HG03139 (cell line): Measurements from ENCODE around the gene GYG1.
A peak's percentile ranks its signal among the peaks of the same experiment; 100 is the strongest.

Experiments used
- ATAC-seq: cut with Tn5 transposase; IDR thresholded peaks from one replicate; pipeline ENCODE4 v1.9.1; 2021; ENCODE audit not compliant: unreplicated experiment

Gene GYG1

DNA sequence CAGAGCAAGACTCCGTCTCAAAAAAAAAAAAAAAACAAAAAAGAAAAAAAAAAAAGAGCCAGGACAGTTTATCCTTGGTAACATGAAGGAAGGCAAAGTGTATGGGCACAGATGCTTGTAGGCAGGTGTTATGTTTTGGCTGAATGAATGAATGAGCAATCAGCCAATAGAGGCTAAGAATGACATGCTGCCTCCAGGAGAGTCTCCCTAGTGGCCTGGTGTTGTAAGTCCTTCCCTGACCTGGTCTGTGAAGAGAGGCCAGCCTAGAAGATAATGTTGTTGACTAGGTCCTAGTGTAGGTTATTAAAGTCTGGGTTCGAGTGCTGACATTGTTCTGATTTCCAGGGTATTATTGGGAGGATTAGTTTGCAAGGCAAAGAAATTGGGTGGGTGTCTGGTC, 24.9 kb downstream of the GYG1 start:
- ATAC-seq, result no peak

GRCh38 chr3:149016669-149017541, 25.6 kb downstream of the GYG1 start:
- no peak for ATAC-seq

DNA sequence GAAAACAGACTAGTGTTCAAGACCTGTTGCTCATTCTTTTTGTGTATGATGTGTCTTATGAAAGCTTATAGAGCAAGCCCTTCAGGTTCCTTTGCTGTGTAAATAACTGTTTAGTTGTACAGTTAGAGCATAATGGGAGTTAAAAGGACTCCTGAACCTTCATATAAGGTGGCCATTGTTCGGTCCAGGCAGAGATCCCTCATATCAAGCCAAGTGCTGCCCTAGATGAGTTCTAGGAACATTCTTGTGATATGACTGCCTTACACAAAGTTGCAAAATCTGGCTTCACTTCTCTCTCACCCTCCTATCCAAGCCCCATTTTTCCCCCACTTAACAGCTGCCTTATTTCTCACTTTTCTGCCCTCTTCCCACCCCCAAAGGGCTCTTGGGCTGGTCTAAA, 26.9 kb downstream of the GYG1 start:
- ATAC-seq, result no peak

- no peak for ATAC-seq
Measured at GRCh38 chr3:149019580-149019979, 28.2 kb downstream of the GYG1 start.

DNA sequence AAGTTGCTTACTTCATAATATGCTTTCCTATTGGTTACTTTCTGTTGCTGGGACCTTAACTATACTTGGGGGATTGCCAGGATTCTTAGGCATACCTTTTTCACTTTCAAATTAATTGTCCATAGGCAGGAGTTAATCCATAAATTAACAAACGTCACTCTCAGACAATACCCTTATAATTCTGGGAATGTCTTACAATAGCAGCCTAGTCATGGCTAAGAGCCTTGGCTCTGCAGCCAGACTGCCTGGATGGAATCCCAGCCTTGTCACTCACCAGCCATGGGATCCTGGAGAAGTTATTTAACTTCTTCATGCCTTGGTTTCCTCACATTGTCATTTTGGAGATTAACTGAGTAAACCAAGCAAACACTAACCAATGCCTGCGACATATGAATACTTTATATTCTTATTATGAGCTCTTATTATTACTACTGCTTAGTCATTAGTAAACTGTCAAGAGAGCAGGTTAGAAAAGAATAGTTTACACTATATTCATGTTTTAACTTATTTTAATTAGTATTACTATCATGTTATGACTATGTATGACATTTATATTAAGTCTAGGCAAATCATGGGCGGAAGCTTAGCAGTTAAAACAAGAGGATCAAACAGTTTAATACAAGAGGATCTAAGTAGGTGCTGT, 29.0 kb downstream of the GYG1 start:
- ATAC-seq, result no peak

DNA sequence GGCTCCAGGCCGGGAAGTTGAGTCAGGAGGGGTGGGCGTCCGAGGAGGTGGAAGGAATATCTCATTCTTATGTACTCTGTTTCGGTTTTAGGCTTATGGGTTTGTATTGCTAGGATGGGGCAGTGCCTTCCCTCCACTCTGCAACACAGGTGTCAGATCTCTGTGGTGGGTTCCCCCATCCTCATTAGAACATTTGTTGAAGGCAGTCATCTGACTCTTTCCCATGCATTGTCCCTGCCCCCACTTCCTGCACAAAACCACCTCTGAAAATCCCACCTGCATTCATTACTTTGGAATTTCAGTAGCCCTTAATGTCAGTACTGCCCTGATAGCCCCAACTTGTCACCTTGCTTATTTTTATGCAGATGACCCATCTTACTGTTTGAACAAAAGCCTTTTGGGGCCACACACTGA, 29.5 kb downstream of the GYG1 start:
- no peak for ATAC-seq

GRCh38 chr3:149021830-149022229, 30.5 kb downstream of the GYG1 start:
- ATAC-seq, result no peak

GRCh38 chr3:149023951-149024350, 32.6 kb downstream of the GYG1 start:
- no peak for ATAC-seq

DNA sequence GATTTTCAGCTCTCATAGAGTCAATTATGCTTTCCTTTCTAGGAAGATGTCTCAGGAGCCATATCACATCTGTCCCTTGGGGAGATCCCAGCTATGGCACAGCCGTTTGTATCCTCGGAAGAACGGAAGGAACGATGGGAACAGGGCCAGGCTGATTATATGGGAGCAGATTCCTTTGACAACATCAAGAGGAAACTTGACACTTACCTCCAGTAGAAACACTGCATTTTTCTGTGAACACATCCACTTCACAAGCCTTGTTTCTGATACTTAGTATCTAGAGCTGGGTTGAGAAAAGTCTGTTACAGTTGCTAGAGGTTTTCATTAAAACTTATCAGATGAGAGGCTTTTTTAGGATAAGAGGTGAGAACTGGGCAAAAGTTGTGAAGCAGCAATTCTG, 35.4 kb downstream of the GYG1 start:
- no peak for ATAC-seq

GRCh38 chr3:149031096-149031495, 39.8 kb downstream of the GYG1 start:
- no peak for ATAC-seq

DNA sequence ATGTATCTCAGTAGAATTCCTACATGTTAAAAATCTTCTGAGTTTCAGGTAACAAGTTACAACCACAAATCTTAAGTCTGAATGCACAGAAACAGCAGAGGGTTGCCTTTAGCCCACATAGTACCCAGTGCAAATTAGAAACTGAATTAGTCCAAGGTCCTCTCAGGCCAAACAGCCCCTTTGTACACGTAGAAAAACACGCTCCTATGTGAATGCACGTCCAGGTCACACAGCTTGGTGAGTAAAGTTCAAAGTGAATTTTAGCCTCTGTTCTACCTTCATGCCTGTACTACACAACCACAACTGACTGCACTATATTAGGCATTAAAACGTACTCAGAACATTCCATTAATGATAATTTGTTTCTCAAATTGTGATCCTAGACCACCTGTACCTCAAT, 46.3 kb downstream of the GYG1 start:
- ATAC-seq, result no peak

DNA sequence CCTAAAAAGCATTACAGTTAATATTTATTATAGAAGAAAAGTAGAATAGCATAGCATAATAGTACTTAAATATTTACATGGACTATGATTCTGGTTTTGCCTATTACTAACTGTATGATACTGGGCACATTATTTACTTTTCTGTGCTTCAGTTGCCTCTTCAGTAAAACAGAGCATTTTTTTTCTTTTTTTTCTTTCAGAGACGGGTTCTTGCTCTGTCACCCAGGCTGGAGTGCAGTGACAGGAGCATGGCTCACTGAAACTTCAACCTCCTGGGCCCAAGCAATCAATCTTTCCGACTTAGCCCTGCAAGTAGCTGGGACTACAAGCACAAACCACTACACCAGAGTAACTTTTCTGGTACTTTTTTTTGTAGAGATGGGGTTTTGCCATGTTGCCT, 47.0 kb downstream of the GYG1 start:
- ATAC-seq, result no peak

DNA sequence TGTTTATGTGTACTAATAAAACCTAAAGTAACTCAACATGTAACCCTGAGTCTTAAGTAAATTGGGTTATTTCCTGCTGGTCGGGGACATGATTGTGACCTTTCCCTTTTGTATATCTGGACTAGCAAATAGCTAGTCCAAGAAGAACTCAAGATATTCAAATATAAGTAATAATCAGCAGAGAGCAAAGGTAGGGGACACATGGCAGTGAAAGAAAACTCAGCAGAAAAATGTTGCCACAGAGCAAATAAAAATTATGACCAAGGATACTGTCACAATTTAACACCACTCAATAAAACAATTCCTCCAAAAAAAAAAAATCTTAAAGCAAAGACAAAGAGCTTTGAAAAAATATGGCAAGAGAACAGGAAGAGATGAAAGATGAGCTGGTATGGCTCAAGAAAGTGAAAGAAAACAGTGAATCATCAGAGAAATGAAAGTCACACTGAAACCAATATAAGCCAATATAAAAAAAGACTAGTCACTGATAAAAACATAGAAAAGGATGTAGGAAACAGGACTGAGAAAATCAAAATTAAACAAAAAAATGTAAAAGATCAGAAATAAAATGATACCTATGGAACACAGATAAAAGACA, 51.5 kb downstream of the GYG1 start:
- peak; percentile 83 for ATAC-seq

- no peak for ATAC-seq
Measured at GRCh38 chr3:149044339-149045083, 53.2 kb downstream of the GYG1 start.

DNA sequence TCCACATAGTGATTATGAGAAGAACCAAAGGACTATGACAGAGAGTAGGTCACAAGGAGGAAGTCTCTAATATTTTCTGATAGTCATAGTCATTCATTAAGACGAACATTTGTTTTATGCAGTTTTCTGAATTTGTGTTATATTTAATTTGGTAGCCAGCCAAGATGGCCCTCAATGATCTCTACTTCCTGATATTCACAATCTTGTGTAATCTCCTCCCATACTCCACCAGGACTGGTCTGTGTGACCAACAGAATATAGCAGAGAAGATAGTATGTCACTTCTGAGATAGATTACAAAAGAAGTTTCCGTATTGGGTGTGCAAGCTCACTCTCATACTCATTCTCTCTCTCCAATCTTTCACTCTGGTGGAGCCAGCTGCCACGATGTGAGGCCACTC, 64.2 kb downstream of the GYG1 start:
- no peak for ATAC-seq

GRCh38 chr3:149058198-149058597, 66.9 kb downstream of the GYG1 start:
- ATAC-seq, result no peak

GRCh38 chr3:149058602-149059001, 67.3 kb downstream of the GYG1 start:
- ATAC-seq, result no peak

DNA sequence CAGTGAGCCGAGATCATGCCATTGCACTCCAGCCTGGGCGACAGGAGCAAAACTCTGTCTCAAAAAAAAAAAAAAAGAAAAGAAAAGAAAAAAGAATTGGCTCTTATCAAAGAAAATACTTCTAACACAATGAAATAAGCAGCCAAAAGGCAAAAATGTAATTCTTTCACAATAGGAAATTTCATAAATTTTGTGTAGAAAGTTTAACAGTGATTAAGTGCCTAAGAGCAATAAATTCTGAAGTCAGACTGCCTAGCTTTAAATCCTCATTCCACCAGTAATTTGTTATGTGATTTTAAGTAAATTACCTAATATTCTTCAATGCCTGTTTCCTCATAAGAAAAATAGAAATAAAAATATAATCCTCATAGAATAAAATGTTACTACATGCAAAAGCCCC, 70.4 kb downstream of the GYG1 start:
- no peak for ATAC-seq

GRCh38 chr3:149067883-149068282, 76.5 kb downstream of the GYG1 start:
- ATAC-seq, result no peak
